Stimulated activated CD8-positive, alpha-beta memory T cell treated with anti-CD3 and anti-CD28 coated beads, Interleukin-4, amount 100 ng/mL, for 24 hours (primary cell): Measurements from ENCODE around the gene LIX1L.
A peak's percentile ranks its signal among the peaks of the same experiment; 100 is the strongest.

Source experiments
- DNase-seq: peaks from one replicate; pipeline ENCODE4 v3.0.0-alpha.2; 2020; ENCODE audit warnings: low read depth

LIX1L gene

DNA sequence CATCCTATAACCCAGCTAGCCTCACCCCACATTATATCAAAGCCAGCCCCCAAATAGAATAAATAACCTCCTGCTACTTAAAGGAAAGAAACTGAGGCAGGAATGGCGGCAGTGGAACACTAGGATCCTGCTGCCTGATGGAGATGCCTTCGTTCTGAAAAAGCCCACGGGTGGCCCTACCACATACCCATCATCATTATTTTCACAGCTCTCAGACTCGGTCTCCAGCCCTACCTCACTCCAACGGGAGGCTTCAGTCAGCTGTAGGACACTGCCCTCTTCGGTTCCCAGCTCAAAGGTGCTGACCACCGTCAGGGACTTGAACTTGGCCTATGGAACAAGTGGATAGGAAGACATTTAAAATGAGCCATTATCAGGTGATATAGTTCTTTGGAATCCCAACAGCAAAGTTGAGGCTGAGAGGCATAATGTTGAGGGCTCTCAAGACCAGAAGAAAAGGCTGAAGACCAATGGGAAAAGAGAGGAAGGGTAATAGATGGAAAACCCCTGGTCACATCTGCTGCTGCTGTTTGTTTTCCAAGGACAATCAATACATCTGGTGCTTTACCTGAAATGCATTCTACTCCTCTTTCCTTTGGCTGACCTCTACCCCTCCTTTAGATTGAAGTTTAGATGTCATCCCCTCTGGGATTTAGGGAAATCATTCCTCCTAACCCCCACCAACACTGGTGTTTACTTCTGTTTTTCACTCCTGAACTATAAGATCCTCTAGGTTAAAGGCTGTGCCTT is 64.3 kb downstream of the LIX1L start:
- no peak for DNase-seq

DNA sequence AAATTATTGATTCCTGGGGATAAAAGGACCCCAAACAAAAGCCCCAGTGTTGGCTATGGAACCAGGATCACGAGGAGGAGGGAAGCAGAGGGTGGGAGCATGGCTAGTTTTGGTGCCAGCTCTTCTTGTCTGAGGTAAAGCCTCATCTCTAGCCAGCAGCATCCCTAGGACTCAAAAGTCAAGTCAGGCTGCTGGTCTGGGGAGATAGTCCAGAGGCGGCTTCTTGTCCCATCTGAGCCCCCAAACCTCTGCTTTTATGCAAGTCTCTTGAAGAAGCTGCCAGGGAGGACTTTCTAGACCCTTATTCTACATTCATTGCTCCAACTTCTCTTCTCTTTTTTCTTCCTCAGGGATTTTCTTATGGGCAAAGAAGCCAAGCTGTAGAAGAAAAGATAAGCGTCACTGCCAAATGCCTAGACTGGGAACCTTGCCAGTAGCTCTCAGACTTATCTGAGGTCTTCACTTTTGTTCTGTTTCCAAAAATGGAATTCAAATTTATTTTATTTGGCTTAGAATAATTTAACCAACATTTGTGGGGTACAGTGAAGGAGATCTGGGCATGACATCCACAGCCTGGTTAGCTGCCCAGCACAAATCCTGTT is 65.2 kb downstream of the LIX1L start:
- DNase-seq, result no peak

DNA sequence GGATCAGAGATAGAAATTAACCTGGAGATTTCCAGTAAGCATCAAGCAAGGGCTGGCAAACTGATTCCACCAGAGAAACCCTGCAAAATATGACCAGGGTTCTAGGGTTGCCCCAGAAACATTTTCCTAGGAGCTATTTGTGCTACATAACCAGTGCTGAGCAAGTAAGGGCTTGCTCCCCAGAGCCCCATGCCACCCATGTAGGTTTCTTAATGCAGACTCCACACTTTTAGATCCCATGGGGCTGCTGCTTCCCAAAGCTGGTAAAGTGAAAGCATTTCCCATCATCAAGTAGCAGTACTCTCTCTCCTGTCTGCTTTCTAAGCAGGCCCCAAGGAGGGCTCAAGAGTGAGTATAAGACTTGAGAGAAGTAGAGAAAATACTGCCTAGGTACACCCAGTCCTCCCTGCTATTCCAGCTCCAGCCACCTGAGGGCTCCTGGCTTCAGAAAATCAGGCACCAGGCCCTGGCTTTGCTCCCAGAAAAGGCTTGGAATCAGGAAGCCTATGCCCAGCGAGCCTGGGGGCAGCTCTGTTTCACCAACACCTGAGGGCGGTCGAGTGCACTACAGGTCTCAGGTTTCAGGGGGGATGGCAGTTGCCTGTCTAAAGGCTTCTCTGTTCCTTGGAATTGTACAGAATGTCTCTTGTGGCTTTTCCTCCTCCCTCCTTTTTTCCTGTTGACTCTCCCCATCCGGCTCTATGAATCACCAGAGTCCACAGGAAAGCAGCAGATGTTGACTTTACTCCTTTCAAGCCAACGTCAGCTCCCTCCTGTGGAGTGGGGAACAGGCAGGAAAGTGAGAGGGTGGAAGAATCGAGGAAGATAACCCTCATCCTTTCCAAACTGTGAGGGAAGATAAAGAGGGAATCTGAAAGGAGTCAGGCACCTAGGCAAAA is 66.0 kb downstream of the LIX1L start:
- DNase-seq, result peak; percentile 19

DNA sequence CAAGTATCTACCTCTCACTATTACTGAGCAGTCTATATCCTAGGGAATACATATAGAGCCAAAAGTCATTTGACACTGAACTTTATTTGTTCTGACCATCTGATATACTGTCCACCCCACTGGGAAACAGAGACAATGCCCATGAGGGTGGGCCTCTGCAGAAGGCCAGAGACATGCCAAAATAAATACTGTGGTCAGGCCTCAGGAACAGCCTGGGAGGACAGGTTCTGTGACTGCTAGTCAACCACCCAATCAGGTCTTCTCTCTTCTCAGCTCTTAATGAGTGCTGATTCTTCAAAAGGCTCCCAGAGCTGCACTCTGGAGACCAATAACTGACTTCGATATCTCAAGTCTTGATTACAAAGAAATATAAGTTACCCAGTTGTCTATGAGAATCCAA is 66.7 kb downstream of the LIX1L start:
- no peak for DNase-seq

DNA sequence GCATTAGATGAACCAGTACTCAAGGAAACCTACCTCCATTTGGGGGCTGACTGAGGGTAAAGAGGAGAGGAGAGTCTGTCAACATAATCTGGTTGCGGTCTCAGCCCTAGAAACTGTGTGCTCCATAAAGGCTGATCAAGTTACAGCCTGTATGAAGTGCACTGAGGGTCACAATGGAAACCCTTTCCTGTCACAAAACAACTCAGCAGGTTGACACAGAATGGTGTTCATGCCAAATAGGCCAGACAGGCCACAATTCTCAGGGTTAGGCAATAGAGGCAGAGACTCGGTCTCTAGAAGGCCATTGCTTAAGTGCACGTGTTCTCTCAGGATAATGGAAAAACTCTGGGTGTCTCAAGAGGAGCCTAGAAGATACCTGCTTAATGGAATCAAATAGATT is 68.1 kb downstream of the LIX1L start:
- no peak for DNase-seq

DNA sequence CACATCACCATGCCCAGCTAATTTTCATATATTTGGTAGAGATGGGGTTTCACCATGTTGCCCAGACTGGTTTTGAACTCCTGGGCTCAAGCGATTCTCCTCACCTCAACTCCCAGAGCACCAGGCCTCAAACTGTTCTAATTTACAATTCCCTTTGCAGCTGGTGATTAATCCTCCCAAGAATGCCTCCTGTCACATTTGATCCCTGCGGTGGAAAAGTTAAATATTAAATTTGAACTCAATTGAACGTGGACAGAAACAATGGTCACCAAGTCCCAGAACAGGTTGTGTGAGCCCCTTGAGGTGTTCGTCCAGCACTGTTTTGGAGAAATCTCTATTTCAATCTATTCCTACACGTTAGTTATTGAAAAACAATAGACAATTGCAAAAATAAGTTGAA is 70.2 kb downstream of the LIX1L start:
- no peak for DNase-seq

DNA sequence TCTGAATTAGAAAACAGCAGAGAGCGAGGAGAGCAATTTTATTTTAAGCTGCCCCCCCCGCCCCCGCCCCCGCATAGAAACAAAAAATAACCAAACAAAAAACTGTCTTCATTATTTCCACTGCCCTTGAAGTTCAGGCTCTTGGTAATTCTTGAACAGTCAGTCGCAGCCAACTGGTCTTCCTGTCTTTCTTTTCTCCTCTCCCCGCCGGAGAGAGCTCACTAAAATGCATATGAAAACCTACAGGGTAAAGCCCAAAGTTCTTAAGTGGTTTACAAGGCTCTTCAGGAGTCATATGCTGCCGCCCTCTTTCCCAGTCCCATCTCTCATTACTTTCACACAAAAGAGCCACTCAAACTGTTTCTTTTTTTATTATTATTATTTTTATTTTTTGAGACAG is 71.0 kb downstream of the LIX1L start:
- no peak for DNase-seq

DNA sequence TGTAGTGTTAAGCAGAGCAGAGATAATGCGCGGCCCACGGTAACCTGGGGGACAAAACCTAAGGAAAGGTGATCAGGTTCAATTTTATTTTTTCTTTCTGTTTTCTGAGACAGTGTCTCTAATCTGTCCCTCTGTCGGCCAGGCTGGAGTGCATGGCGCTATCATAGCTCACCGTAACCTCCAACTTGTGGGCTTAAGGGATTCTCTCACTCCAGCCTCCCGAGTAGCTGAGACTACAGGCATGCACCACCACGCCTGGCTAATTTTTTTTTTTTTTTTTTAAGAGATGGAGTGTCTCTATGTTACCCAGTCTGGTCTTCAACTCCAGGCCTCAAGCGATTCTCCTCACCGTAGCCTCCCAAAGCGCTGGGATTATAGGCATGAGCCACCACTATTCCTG is 71.4 kb downstream of the LIX1L start:
- DNase-seq, result no peak

DNA sequence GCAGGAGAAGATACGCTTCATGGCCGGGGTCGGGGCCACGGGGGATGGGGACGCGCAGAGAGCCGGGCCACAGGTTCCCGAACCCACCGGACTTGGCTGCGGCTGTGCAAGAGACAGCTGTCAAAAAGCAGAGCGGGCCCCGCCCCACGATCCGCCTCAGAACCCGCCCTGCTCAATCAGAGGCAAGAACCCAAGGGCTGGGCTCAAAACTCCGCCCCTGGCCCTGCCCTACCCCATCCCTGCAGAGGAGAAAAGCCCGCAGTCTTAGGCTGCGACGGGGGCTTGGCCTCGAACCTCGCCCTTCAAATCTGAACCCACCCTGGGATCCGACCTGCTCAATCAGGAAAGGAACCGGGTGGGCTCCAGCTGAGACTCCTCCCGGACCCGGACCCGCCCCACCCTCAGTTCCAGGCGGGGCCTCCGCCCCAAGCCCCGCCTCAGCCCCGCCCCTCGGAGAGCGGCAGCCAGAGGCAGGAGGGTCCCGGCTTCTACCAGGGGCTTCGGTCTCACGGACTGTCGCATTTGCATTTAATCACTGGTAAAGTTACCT is 72.0 kb downstream of the LIX1L start, which contains the start of gene ANKRD35:
ANKRD35 (minus strand) TSS at position 129 of the 550 bp plus-strand sequence; CDS start at position 21, 108 bp downstream.
- peak; percentile 85 for DNase-seq

DNA sequence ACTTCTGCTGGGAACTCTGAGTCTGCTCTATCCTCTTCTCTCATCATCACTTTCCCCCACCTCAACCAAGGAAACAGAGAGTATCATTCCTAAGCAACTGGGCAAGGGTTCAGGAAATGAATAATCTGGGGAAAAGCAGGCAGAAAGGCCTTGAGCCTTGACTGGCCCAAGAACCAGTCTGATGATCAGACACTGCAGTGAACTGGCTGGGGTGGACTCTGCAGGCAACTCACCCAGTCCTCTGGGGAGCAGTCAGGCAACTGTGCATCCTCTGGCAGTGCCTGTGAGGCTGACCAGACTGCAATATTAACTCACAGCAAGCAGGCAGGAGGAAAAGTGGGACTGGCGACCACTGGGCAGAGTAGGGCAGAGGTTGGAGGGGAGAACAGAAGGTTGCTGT is 73.1 kb downstream of the LIX1L start:
- DNase-seq, result no peak
